Measurements from ENCODE around the gene OLA1. TPM values are rescaled to one million over a fixed set of nuclear protein-coding genes. Genes with fewer than 3 reads are reported as not detected.
A peak's percentile ranks its signal among the peaks of the same experiment; 100 is the strongest.
"Not testable (repeated sequence)": the region's sequence is repeated elsewhere in the genome, so short reads cannot be mapped to it uniquely, and the experiment has no call there.

Gene OLA1
- 10 to 100 TPM; 43.8 to 56.7 TPM for total RNA-seq

- Histone ChIP-seq H3K9me3 (no peaks in the 10 kb centered on the region), H3K27me3 (no peaks in the 10 kb centered on the region), H3K27ac (peak within 1 kb of the TSS; percentile 84 to 88), H3K36me3 (peaks cover 6% of the 10 kb centered on the region), H3K4me1 (peaks cover 0 to 14% of the 10 kb centered on the region in 2 donors), H3K4me3 (peak within 1 kb of the TSS; percentile 77 to 84)
- no peak for TF ChIP-seq CTCF (IDR thresholded peaks at IDR 0.05)
- peak; percentile 89 for DNase-seq (ENCODE audit: low spot score)
Observed at GRCh38 chr2:174248187-174248997, at the start of gene OLA1. OLA1 (minus strand) TSS chr2:174248532; CDS start chr2:174246815, 1,717 bp downstream.

GRCh38 chr2:174292908-174293307 is 44.6 kb upstream of the OLA1 start:
- TF ChIP-seq CTCF (IDR thresholded peaks at IDR 0.05), result no peak
- Histone ChIP-seq H3K27me3 (no peaks in the 10 kb centered on the region), H3K4me1 (no peaks in the 10 kb centered on the region), H3K27ac (no peak overlapping the region), H3K9me3 (peaks cover 0 to 12% of the 10 kb centered on the region in 2 donors), H3K36me3 (no peaks in the 10 kb centered on the region), H3K4me3 (no peak overlapping the region)
- no peak for DNase-seq (ENCODE audit: low spot score)

GRCh38 chr2:174286172-174286571 is 37.8 kb upstream of the OLA1 start:
- Histone ChIP-seq H3K36me3 (no peaks in the 10 kb centered on the region), H3K27ac (no peak overlapping the region), H3K4me1 (no peaks in the 10 kb centered on the region), H3K4me3 (no peak overlapping the region), H3K9me3 (no peaks in the 10 kb centered on the region), H3K27me3 (no peaks in the 10 kb centered on the region)
- TF ChIP-seq CTCF (IDR thresholded peaks at IDR 0.05), result no peak
- DNase-seq (ENCODE audit: low spot score), result no peak

GRCh38 chr2:174282441-174282840 is 34.1 kb upstream of the OLA1 start:
- no peaks in the 10 kb centered on the region for H3K27me3 ChIP-seq
- H3K36me3 ChIP-seq, result no peaks in the 10 kb centered on the region
- DNase-seq (ENCODE audit: low spot score), result no peak
- TF ChIP-seq CTCF (IDR thresholded peaks at IDR 0.05), result no peak
- H3K4me1 ChIP-seq, result no peaks in the 10 kb centered on the region
- no peaks in the 10 kb centered on the region for H3K9me3 ChIP-seq
- H3K27ac ChIP-seq, result no peak overlapping the region
- no peak overlapping the region for H3K4me3 ChIP-seq

- no peak for DNase-seq (ENCODE audit: low spot score)
- no peak overlapping the region for H3K4me3 ChIP-seq
- no peak overlapping the region for H3K27ac ChIP-seq
- H3K9me3 ChIP-seq, result no peaks in the 10 kb centered on the region
- TF ChIP-seq CTCF (IDR thresholded peaks at IDR 0.05), result no peak
- H3K27me3 ChIP-seq, result no peaks in the 10 kb centered on the region
- no peaks in the 10 kb centered on the region for H3K4me1 ChIP-seq
- no peaks in the 10 kb centered on the region for H3K36me3 ChIP-seq
Observed at GRCh38 chr2:174281736-174282135, 33.4 kb upstream of the OLA1 start.

- Histone ChIP-seq H3K27ac (no peak overlapping the region), H3K4me3 (no peak overlapping the region), H3K9me3 (no peaks in the 10 kb centered on the region), H3K4me1 (no peaks in the 10 kb centered on the region), H3K36me3 (no peaks in the 10 kb centered on the region), H3K27me3 (no peaks in the 10 kb centered on the region)
- DNase-seq (ENCODE audit: low spot score), result no peak
- TF ChIP-seq CTCF (IDR thresholded peaks at IDR 0.05), result no peak
Observed at GRCh38 chr2:174280596-174280995, 32.3 kb upstream of the OLA1 start.

- not testable (repeated sequence) for H3K36me3 ChIP-seq; H3K4me3 ChIP-seq; DNase-seq (ENCODE audit: low spot score); H3K9me3 ChIP-seq; H3K4me1 ChIP-seq; H3K27me3 ChIP-seq; H3K27ac ChIP-seq
Observed at GRCh38 chr2:174270263-174270662, 21.9 kb upstream of the OLA1 start.

All from right atrium auricular region (tissue), 2 donors.